Measurements from ENCODE around the gene JAG1.

DNA sequence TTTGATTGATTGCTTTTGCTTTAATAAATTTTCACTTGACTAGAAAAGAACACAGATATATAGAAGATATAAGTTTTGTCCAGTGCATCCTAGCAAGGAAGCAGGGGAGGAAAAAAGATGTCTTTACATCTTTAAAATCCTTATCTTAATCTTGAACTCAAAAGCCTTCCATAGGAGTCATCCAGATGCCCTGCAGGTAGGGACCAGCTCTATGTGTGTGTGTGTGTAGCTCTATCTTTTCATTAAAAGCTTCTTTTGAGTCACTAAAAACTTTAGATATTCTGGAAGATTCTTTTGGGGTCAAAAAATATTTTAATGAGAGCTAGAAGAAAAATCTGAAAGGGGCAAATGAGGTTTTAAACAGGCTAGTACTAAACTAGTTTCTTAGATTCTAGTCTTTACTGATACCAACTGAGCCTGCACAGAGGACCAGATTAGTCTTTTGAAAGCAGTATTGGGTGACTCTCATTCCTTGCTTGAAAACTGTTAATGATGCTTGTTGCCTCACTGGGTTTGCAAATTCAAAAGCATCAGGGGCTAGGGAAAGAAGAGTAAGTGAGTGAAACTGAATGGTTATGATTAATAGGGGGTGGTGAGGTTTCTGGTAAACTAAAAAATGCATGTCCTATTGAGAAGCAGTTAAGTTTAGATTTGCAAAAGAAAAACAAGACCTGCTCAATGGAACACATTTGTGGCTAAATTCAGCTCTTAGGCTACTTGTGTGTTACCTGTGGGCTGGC is 40.6 kb upstream of the JAG1 start:
- TF ChIP-seq, protein P1, sequence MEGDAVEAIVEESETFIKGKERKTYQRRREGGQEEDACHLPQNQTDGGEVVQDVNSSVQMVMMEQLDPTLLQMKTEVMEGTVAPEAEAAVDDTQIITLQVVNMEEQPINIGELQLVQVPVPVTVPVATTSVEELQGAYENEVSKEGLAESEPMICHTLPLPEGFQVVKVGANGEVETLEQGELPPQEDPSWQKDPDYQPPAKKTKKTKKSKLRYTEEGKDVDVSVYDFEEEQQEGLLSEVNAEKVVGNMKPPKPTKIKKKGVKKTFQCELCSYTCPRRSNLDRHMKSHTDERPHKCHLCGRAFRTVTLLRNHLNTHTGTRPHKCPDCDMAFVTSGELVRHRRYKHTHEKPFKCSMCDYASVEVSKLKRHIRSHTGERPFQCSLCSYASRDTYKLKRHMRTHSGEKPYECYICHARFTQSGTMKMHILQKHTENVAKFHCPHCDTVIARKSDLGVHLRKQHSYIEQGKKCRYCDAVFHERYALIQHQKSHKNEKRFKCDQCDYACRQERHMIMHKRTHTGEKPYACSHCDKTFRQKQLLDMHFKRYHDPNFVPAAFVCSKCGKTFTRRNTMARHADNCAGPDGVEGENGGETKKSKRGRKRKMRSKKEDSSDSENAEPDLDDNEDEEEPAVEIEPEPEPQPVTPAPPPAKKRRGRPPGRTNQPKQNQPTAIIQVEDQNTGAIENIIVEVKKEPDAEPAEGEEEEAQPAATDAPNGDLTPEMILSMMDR (IDR thresholded peaks at IDR 0.05), result no peak
- TF ChIP-seq POLR2A (IDR thresholded peaks at IDR 0.05), result no peak
